ENCODE measurements around the gene BMP7. TPM values are rescaled to one million over a fixed set of nuclear protein-coding genes. Genes with fewer than 3 reads are reported as not detected.
A peak's percentile ranks its signal among the peaks of the same experiment; 100 is the strongest.

The BMP7 gene
- total and polyA plus RNA-seq, 2 of the 13 experiments (the other 11 are each of a cell fraction or from before 2014, with no cell fraction given) = not detected

GRCh38 chr20:57130160-57130772, 136.2 kb downstream of the BMP7 start (continued):
- TF ChIP-seq ASH2L (IDR thresholded peaks at IDR 0.05; ENCODE audit: insufficient read length, low read depth, low read length) = no peak
- no peak for TF ChIP-seq ZFP36L2 (CRISPR knock-in tag; IDR thresholded peaks at IDR 0.05)
- TF ChIP-seq PAWR (CRISPR knock-in tag; IDR thresholded peaks at IDR 0.05; ENCODE audit: borderline replicate concordance) = no peak
- no peak for TF ChIP-seq FOXO4 (CRISPR knock-in tag; conservative IDR thresholded peaks at IDR 0.05)
- peak; percentile 22; the same call in 1 of the 2 replicates for TF ChIP-seq MNT (IDR thresholded peaks at IDR 0.05)
- no peak for TF ChIP-seq ZNF296 (CRISPR knock-in tag; conservative IDR thresholded peaks at IDR 0.05)
- TF ChIP-seq ZNF530 (CRISPR knock-in tag; IDR thresholded peaks at IDR 0.05; ENCODE audit: low read depth) = no peak
- no peak for TF ChIP-seq SIN3B (IDR thresholded peaks at IDR 0.05; ENCODE audit: low read length)
- peak; percentile 57; the same call in 1 of the 2 replicates for TF ChIP-seq ZNF280B (CRISPR knock-in tag; IDR thresholded peaks at IDR 0.05; ENCODE audit: borderline replicate concordance)
- no peak for TF ChIP-seq POLR2G (IDR thresholded peaks at IDR 0.05; ENCODE audit: low read depth, low read length)
- TF ChIP-seq MIER3 (CRISPR knock-in tag; IDR thresholded peaks at IDR 0.05; ENCODE audit: borderline replicate concordance) = peak; percentile 95
- peak; percentile 65 for TF ChIP-seq ZBTB33 (CRISPR knock-in tag; IDR thresholded peaks at IDR 0.05)
- 0 out of 2 replicates have a peak, but pooled peaks have one; percentile 23 for TF ChIP-seq ZMAT3 (CRISPR knock-in tag; conservative IDR thresholded peaks at IDR 0.05)
- TF ChIP-seq ZNF780A (CRISPR knock-in tag; IDR thresholded peaks at IDR 0.05) = no peak
- no peak for TF ChIP-seq AKNA (CRISPR knock-in tag; IDR thresholded peaks at IDR 0.05; ENCODE audit: borderline replicate concordance)
- TF ChIP-seq KAT8 (CRISPR knock-in tag; IDR thresholded peaks at IDR 0.05) = peak; percentile 64; the same call in 1 of the 2 replicates
- TF ChIP-seq DNMT3B (CRISPR knock-in tag; conservative IDR thresholded peaks at IDR 0.05) = peak; percentile 80; the same call in 1 of the 2 replicates
